Measurements from ENCODE around the gene TP53I11. TPM values are rescaled to one million over a fixed set of nuclear protein-coding genes. Genes with fewer than 3 reads are reported as not detected.

Gene TP53I11
- total and polyA plus RNA-seq, 2 experiments from 2014 or later, result 112 to 155 TPM

- Histone ChIP-seq H3K4me1 (ENCODE audit: low read depth) (peaks cover 41% of the 10 kb centered on the region), H3K27ac (no peak overlapping the region)
Measured at GRCh38 chr11:44972746-44973435, 22.2 kb upstream of the TP53I11 start.

GRCh38 chr11:44971185-44971584 lies 20.5 kb upstream of the TP53I11 start:
- peak in 1 of 2 donors; percentile 45 for DNase-seq (ENCODE audit: low read depth in 1 of 2, low spot score in 1 of 2)
- H3K27ac ChIP-seq, result no peak overlapping the region

More at GRCh38 chr11:44972746-44973435, 22.2 kb upstream of the TP53I11 start:
- Histone ChIP-seq H3K9me3 (ENCODE audit: low read depth) (no peaks in the 10 kb centered on the region), H3K36me3 (no peaks in the 10 kb centered on the region), H3K27me3 (no peaks in the 10 kb centered on the region), H3K4me3 (no peak overlapping the region)
- TF ChIP-seq CTCF (IDR thresholded peaks at IDR 0.05; ENCODE audit: low read depth, low read length), result no peak
- DNase-seq (ENCODE audit: low read depth in 1 of 2, low spot score in 1 of 2), result peak in 1 of 2 donors; percentile 21

GRCh38 chr11:44970293-44970692 lies 19.6 kb upstream of the TP53I11 start:
- Histone ChIP-seq H3K9me3 (ENCODE audit: low read depth) (no peaks in the 10 kb centered on the region), H3K27me3 (no peaks in the 10 kb centered on the region), H3K36me3 (no peaks in the 10 kb centered on the region), H3K27ac (no peak overlapping the region), H3K4me1 (ENCODE audit: low read depth) (peaks cover 26% of the 10 kb centered on the region), H3K4me3 (no peak overlapping the region)
- TF ChIP-seq CTCF (IDR thresholded peaks at IDR 0.05; ENCODE audit: low read depth, low read length), result no peak
- no peak for DNase-seq (ENCODE audit: low read depth in 1 of 2, low spot score in 1 of 2)

More at GRCh38 chr11:44971185-44971584, 20.5 kb upstream of the TP53I11 start:
- no peaks in the 10 kb centered on the region for H3K9me3 ChIP-seq (ENCODE audit: low read depth)
- H3K27me3 ChIP-seq, result no peaks in the 10 kb centered on the region
- no peaks in the 10 kb centered on the region for H3K36me3 ChIP-seq
- no peak for TF ChIP-seq CTCF (IDR thresholded peaks at IDR 0.05; ENCODE audit: low read depth, low read length)
- H3K4me3 ChIP-seq, result no peak overlapping the region
- H3K4me1 ChIP-seq (ENCODE audit: low read depth), result peaks cover 26% of the 10 kb centered on the region

GRCh38 chr11:44969651-44970252 lies 19.1 kb upstream of the TP53I11 start:
- Histone ChIP-seq H3K4me3 (no peak overlapping the region), H3K4me1 (ENCODE audit: low read depth) (peaks cover 30% of the 10 kb centered on the region), H3K27ac (no peak overlapping the region), H3K36me3 (no peaks in the 10 kb centered on the region), H3K9me3 (ENCODE audit: low read depth) (no peaks in the 10 kb centered on the region), H3K27me3 (no peaks in the 10 kb centered on the region)
- no peak for TF ChIP-seq CTCF (IDR thresholded peaks at IDR 0.05; ENCODE audit: low read depth, low read length)
- DNase-seq (ENCODE audit: low read depth in 1 of 2, low spot score in 1 of 2), result no peak

GRCh38 chr11:44968510-44968909 lies 17.8 kb upstream of the TP53I11 start:
- Histone ChIP-seq H3K4me3 (no peak overlapping the region), H3K4me1 (ENCODE audit: low read depth) (peaks cover 38% of the 10 kb centered on the region), H3K36me3 (no peaks in the 10 kb centered on the region), H3K9me3 (ENCODE audit: low read depth) (no peaks in the 10 kb centered on the region), H3K27me3 (no peaks in the 10 kb centered on the region), H3K27ac (no peak overlapping the region)
- no peak for DNase-seq (ENCODE audit: low read depth in 1 of 2, low spot score in 1 of 2)
- no peak for TF ChIP-seq CTCF (IDR thresholded peaks at IDR 0.05; ENCODE audit: low read depth, low read length)
